H1 (cell line): ENCODE measurements around the gene SERPINA6.

Source experiments
- CBX5 ChIP-seq: fragments of 300-800, 300-1000 bp; sonication (generic); IDR thresholded peaks from 2 replicates; pipeline ENCODE4 v1.7.1; 2016; ENCODE audit warnings: antibody characterized with exemption, low read length, low read depth
- CBX8 ChIP-seq: fragments of 300-800, 300-1000 bp; sonication (generic); IDR thresholded peaks from 2 replicates; pipeline ENCODE4 v1.7.1; 2016; ENCODE audit warnings: low read depth, low read length, borderline replicate concordance
- CHD1 ChIP-seq: IDR thresholded peaks from 2 replicates; pipeline ENCODE4 v1.6.1; 2012; ENCODE audit warnings: low read depth, low read length, improper control_type of control experiment
- GABPA ChIP-seq: IDR thresholded peaks from 2 replicates; pipeline ENCODE4 v1.6.1; 2011; ENCODE audit warnings: mild to moderate bottlenecking, low read length, moderate library complexity, borderline replicate concordance; ENCODE audit not compliant: insufficient read depth
- MAFK ChIP-seq: IDR thresholded peaks from 2 replicates; pipeline ENCODE4 v1.6.1; 2012; ENCODE audit warnings: low read depth, mild to moderate bottlenecking, improper control_type of control experiment, low read length
- RFX5 ChIP-seq: IDR thresholded peaks from 2 replicates; pipeline ENCODE4 v1.6.1; 2011; ENCODE audit warnings: low read depth, low read length, improper control_type of control experiment, borderline replicate concordance
- TAF1 ChIP-seq: IDR thresholded peaks from 2 replicates; pipeline ENCODE4 v1.6.1; 2011; ENCODE audit warnings: mild to moderate bottlenecking, low read depth, low read length
- TCF12 ChIP-seq: IDR thresholded peaks from 2 replicates; pipeline ENCODE4 v1.6.1; 2011; ENCODE audit warnings: low read depth, mild to moderate bottlenecking, low read length
- TF ChIP-seq, protein P1 (sequence below), 3 experiments: IDR thresholded peaks; 1 replicate in 2 of 3; 2 replicates in 1 of 3; pipeline versions ENCODE4 v1.5.1 to v1.6.1; 2011; ENCODE audit warnings: low read length in 3 of 3, mild to moderate bottlenecking in 3 of 3, inconsistent platforms in 2 of 3, low read depth in 1 of 3, moderate library complexity in 1 of 3; ENCODE audit not compliant: insufficient read depth in 1 of 3; ENCODE audit errors: control extremely low read depth in 1 of 3
- TF ChIP-seq, protein P2 (sequence below): IDR thresholded peaks from 2 replicates; pipeline ENCODE4 v1.6.1; 2012; ENCODE audit warnings: low read length, inconsistent platforms

DNA sequence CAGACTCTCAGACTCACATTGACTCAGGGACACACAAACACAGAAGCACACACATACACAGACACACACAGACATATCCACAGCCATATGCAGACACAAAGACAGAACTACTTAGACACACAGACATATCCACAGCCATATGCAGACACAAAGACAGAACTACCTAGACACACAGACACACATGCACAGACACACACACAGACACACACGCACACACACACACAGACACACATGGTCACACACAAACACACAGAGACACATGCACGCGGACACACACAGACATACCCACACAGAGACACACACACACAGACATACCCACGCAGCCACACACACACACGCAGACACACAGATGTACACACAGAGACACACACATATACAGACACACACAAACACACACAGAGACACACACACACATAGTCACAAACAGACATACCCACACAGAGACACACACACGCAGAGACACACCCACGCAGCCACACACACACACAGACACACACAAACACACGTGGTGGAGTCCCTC lies 39.5 kb upstream of the SERPINA6 start:
- TF ChIP-seq RFX5 (no peak), TCF12 (no peak), GABPA (no peak), CBX5 (no peak), MAFK (no peak), CBX8 (no peak), CHD1 (no peak), TAF1 (no peak)
- TF ChIP-seq, protein P1, sequence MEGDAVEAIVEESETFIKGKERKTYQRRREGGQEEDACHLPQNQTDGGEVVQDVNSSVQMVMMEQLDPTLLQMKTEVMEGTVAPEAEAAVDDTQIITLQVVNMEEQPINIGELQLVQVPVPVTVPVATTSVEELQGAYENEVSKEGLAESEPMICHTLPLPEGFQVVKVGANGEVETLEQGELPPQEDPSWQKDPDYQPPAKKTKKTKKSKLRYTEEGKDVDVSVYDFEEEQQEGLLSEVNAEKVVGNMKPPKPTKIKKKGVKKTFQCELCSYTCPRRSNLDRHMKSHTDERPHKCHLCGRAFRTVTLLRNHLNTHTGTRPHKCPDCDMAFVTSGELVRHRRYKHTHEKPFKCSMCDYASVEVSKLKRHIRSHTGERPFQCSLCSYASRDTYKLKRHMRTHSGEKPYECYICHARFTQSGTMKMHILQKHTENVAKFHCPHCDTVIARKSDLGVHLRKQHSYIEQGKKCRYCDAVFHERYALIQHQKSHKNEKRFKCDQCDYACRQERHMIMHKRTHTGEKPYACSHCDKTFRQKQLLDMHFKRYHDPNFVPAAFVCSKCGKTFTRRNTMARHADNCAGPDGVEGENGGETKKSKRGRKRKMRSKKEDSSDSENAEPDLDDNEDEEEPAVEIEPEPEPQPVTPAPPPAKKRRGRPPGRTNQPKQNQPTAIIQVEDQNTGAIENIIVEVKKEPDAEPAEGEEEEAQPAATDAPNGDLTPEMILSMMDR (IDR thresholded peaks at IDR 0.05; ENCODE audit: control extremely low read depth in 1 of 3, insufficient read depth in 1 of 3, low read depth in 1 of 3, low read length in 3 of 3) = no peak
- TF ChIP-seq, protein P2, sequence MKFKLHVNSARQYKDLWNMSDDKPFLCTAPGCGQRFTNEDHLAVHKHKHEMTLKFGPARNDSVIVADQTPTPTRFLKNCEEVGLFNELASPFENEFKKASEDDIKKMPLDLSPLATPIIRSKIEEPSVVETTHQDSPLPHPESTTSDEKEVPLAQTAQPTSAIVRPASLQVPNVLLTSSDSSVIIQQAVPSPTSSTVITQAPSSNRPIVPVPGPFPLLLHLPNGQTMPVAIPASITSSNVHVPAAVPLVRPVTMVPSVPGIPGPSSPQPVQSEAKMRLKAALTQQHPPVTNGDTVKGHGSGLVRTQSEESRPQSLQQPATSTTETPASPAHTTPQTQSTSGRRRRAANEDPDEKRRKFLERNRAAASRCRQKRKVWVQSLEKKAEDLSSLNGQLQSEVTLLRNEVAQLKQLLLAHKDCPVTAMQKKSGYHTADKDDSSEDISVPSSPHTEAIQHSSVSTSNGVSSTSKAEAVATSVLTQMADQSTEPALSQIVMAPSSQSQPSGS = no peak
